Stimulated activated memory B cell treated with anti-CD40 and anti-IgM and Interleukin-4, amounts not matched to agents 10 μg/mL and 1 μg/mL and 100 μg/mL, for 72 hours (primary cell): ENCODE results near the gene KLRC2.
"Not testable (repeated sequence)": the region's sequence is repeated elsewhere in the genome, so short reads cannot be mapped to it uniquely, and the experiment has no call there.

Source experiments
- ATAC-seq: fragments of 150-1000 bp; cut with Tn5 transposase; 2 replicates; pipeline ENCODE4 v1.10.0; 2021
- H3K27ac Mint-ChIP-seq: one replicate; pipeline ENCODE4 v1.8.0; 2022; ENCODE audit warnings: mild to moderate bottlenecking, mixed read lengths
- H3K27me3 Mint-ChIP-seq: one replicate; pipeline ENCODE4 v1.8.0; 2022; ENCODE audit warnings: mixed read lengths
- H3K36me3 Mint-ChIP-seq: one replicate; pipeline ENCODE4 v1.8.0; 2022; ENCODE audit warnings: mixed read lengths
- H3K4me1 Mint-ChIP-seq: one replicate; pipeline ENCODE4 v1.8.0; 2022; ENCODE audit warnings: mixed read lengths
- H3K4me3 Mint-ChIP-seq: one replicate; pipeline ENCODE4 v1.8.0; 2022; ENCODE audit warnings: mild to moderate bottlenecking, moderate library complexity, mixed read lengths
- H3K9me3 Mint-ChIP-seq: one replicate; pipeline ENCODE4 v1.8.0; 2022; ENCODE audit warnings: mixed read lengths

The KLRC2 gene

GRCh38 chr12:10435816-10436215 lies at the start of gene KLRC2:
Gene KLRC2 (minus strand): TSS chr12:10436010. CDS start chr12:10435986, 24 bp downstream.
- H3K36me3 Mint-ChIP-seq, ATAC-seq, H3K27me3 Mint-ChIP-seq, H3K27ac Mint-ChIP-seq, H3K9me3 Mint-ChIP-seq, H3K4me3 Mint-ChIP-seq, H3K4me1 Mint-ChIP-seq: not testable (repeated sequence)

- ATAC-seq, H3K9me3 Mint-ChIP-seq, H3K4me3 Mint-ChIP-seq, H3K36me3 Mint-ChIP-seq, H3K4me1 Mint-ChIP-seq, H3K27ac Mint-ChIP-seq: not testable (repeated sequence)
- peaks cover 41% of the 10 kb centered on the region for H3K27me3 Mint-ChIP-seq
Observed at GRCh38 chr12:10481901-10482300, 46.1 kb upstream of the KLRC2 start.

- H3K27ac Mint-ChIP-seq, H3K4me1 Mint-ChIP-seq, H3K9me3 Mint-ChIP-seq, H3K27me3 Mint-ChIP-seq, ATAC-seq, H3K4me3 Mint-ChIP-seq, H3K36me3 Mint-ChIP-seq: not testable (repeated sequence)
Observed at GRCh38 chr12:10472808-10473207, 37.0 kb upstream of the KLRC2 start.

GRCh38 chr12:10469701-10470100 lies 33.9 kb upstream of the KLRC2 start:
- peaks cover 5% of the 10 kb centered on the region for H3K9me3 Mint-ChIP-seq
- no peaks in the 10 kb centered on the region for H3K36me3 Mint-ChIP-seq
- peaks cover 22% of the 10 kb centered on the region for H3K27me3 Mint-ChIP-seq
- ATAC-seq = peak; percentile 67
- H3K27ac Mint-ChIP-seq = no peak overlapping the region
- H3K4me3 Mint-ChIP-seq = no peak overlapping the region
- H3K4me1 Mint-ChIP-seq = peaks cover 5% of the 10 kb centered on the region

- Mint-ChIP-seq H3K4me3 (no peak overlapping the region), H3K27ac (no peak overlapping the region), H3K4me1 (peaks cover 5% of the 10 kb centered on the region), H3K36me3 (no peaks in the 10 kb centered on the region), H3K27me3 (peaks cover 22% of the 10 kb centered on the region), H3K9me3 (peaks cover 5% of the 10 kb centered on the region)
- no peak for ATAC-seq
Observed at GRCh38 chr12:10466311-10466710, 30.5 kb upstream of the KLRC2 start.

- peaks cover 31% of the 10 kb centered on the region for H3K9me3 Mint-ChIP-seq
- H3K27ac Mint-ChIP-seq = no peak overlapping the region
- H3K27me3 Mint-ChIP-seq = no peaks in the 10 kb centered on the region
- ATAC-seq = no peak
- no peaks in the 10 kb centered on the region for H3K36me3 Mint-ChIP-seq
- H3K4me3 Mint-ChIP-seq = no peak overlapping the region
- no peaks in the 10 kb centered on the region for H3K4me1 Mint-ChIP-seq
Observed at GRCh38 chr12:10457760-10458159, 21.9 kb upstream of the KLRC2 start.

GRCh38 chr12:10456856-10457255 lies 21.0 kb upstream of the KLRC2 start:
- Mint-ChIP-seq H3K27ac (no peak overlapping the region), H3K36me3 (no peaks in the 10 kb centered on the region)
- ATAC-seq = no peak

GRCh38 chr12:10455766-10456165 lies 20.0 kb upstream of the KLRC2 start:
- Mint-ChIP-seq H3K9me3 (peaks cover 26% of the 10 kb centered on the region), H3K4me3 (no peak overlapping the region), H3K27me3 (no peaks in the 10 kb centered on the region), H3K36me3 (no peaks in the 10 kb centered on the region), H3K4me1 (no peaks in the 10 kb centered on the region), H3K27ac (no peak overlapping the region)
- ATAC-seq = no peak

More at GRCh38 chr12:10456856-10457255, 21.0 kb upstream of the KLRC2 start:
- peaks cover 28% of the 10 kb centered on the region for H3K9me3 Mint-ChIP-seq
- H3K27me3 Mint-ChIP-seq = no peaks in the 10 kb centered on the region
- H3K4me3 Mint-ChIP-seq = no peak overlapping the region
- no peaks in the 10 kb centered on the region for H3K4me1 Mint-ChIP-seq

GRCh38 chr12:10454531-10454930 lies 18.7 kb upstream of the KLRC2 start:
- no peak for ATAC-seq
- peaks cover 23% of the 10 kb centered on the region for H3K9me3 Mint-ChIP-seq
- H3K36me3 Mint-ChIP-seq = no peaks in the 10 kb centered on the region
- no peak overlapping the region for H3K4me3 Mint-ChIP-seq
- no peaks in the 10 kb centered on the region for H3K4me1 Mint-ChIP-seq
- H3K27me3 Mint-ChIP-seq = no peaks in the 10 kb centered on the region
- no peak overlapping the region for H3K27ac Mint-ChIP-seq

GRCh38 chr12:10453156-10453555 lies 17.3 kb upstream of the KLRC2 start, which contains the start of gene KLRC1:
Gene KLRC1 (minus strand): TSS chr12:10453377. CDS start chr12:10451156, 2,221 bp downstream.
- ATAC-seq = no peak
- H3K4me3 Mint-ChIP-seq = no peak within 1 kb of the TSS

GRCh38 chr12:10448236-10448635 lies 12.4 kb upstream of the KLRC2 start:
- no peak overlapping the region for H3K27ac Mint-ChIP-seq
- no peaks in the 10 kb centered on the region for H3K36me3 Mint-ChIP-seq
- no peaks in the 10 kb centered on the region for H3K4me1 Mint-ChIP-seq
- ATAC-seq = no peak
- H3K9me3 Mint-ChIP-seq = no peaks in the 10 kb centered on the region
- no peaks in the 10 kb centered on the region for H3K27me3 Mint-ChIP-seq
- no peak overlapping the region for H3K4me3 Mint-ChIP-seq

More at GRCh38 chr12:10453156-10453555, 17.3 kb upstream of the KLRC2 start, which contains the start of gene KLRC1:
- no peaks in the 10 kb centered on the region for H3K27me3 Mint-ChIP-seq
- H3K9me3 Mint-ChIP-seq = peaks cover 22% of the 10 kb centered on the region
- H3K4me1 Mint-ChIP-seq = no peaks in the 10 kb centered on the region
- H3K36me3 Mint-ChIP-seq = no peaks in the 10 kb centered on the region
- no peak within 1 kb of the TSS for H3K27ac Mint-ChIP-seq

GRCh38 chr12:10446052-10446451 lies 10.2 kb upstream of the KLRC2 start:
- not testable (repeated sequence) for H3K4me3 Mint-ChIP-seq, ATAC-seq, H3K36me3 Mint-ChIP-seq, H3K4me1 Mint-ChIP-seq, H3K27ac Mint-ChIP-seq, H3K27me3 Mint-ChIP-seq, H3K9me3 Mint-ChIP-seq

- H3K4me3 Mint-ChIP-seq, H3K27me3 Mint-ChIP-seq, H3K27ac Mint-ChIP-seq, H3K36me3 Mint-ChIP-seq, H3K9me3 Mint-ChIP-seq, H3K4me1 Mint-ChIP-seq, ATAC-seq: not testable (repeated sequence)
Observed at GRCh38 chr12:10441144-10441543, 5.3 kb upstream of the KLRC2 start.

- not testable (repeated sequence) for H3K27me3 Mint-ChIP-seq, H3K4me3 Mint-ChIP-seq, ATAC-seq, H3K36me3 Mint-ChIP-seq, H3K4me1 Mint-ChIP-seq, H3K27ac Mint-ChIP-seq, H3K9me3 Mint-ChIP-seq
Observed at GRCh38 chr12:10439608-10440274, 3.9 kb upstream of the KLRC2 start.

- not testable (repeated sequence) for H3K9me3 Mint-ChIP-seq, H3K27me3 Mint-ChIP-seq, H3K27ac Mint-ChIP-seq, H3K36me3 Mint-ChIP-seq, H3K4me3 Mint-ChIP-seq, H3K4me1 Mint-ChIP-seq, ATAC-seq
Observed at GRCh38 chr12:10437601-10438000, 1.8 kb upstream of the KLRC2 start.

GRCh38 chr12:10430623-10431022 lies 5.2 kb downstream of the KLRC2 start:
- not testable (repeated sequence) for H3K4me3 Mint-ChIP-seq, H3K27ac Mint-ChIP-seq, H3K36me3 Mint-ChIP-seq, ATAC-seq, H3K4me1 Mint-ChIP-seq, H3K27me3 Mint-ChIP-seq, H3K9me3 Mint-ChIP-seq
